ENCODE measurements around the gene TMBIM4. TPM values are rescaled to one million over a fixed set of nuclear protein-coding genes. Genes with fewer than 3 reads are reported as not detected.

The TMBIM4 gene
- total RNA-seq, 6 experiments from 2014 or later: 72.3 to 88.9 (median 77.7) TPM

GRCh38 chr12:66160704-66161103 is 9.1 kb downstream of the TMBIM4 start:
- intact Hi-C loops (cut with DNase I): no loop called here
- Histone ChIP-seq H3K9me3 (no peaks in the 10 kb centered on the region), H3K4me3 (no peak overlapping the region), H3K27ac (no peak overlapping the region), H3K4me1 (peaks cover 0 to 7% (median 0%) of the 10 kb centered on the region in 4 donors), H3K27me3 (no peaks in the 10 kb centered on the region), H3K36me3 (no peaks in the 10 kb centered on the region)
- DNase-seq: peak in 2 of 3 donors; percentile 24 to 58
- 91% methylated on average over 13 of the region's 28 CpGs for WGBS (ENCODE audit: insufficient coverage, low coverage, low lambda C conversion rate, missing lambda C conversion rate)
- ATAC-seq: no peak
- no peak for TF ChIP-seq POLR2A (IDR thresholded peaks at IDR 0.05)
- no peak for TF ChIP-seq CTCF (IDR thresholded peaks at IDR 0.05)

GRCh38 chr12:66159123-66159522 is 10.7 kb downstream of the TMBIM4 start:
- H3K27me3 ChIP-seq: no peaks in the 10 kb centered on the region
- DNase-seq: no peak
- TF ChIP-seq CTCF (IDR thresholded peaks at IDR 0.05) (no peak), POLR2A (IDR thresholded peaks at IDR 0.05) (no peak)
- H3K9me3 ChIP-seq: no peaks in the 10 kb centered on the region
- peaks cover 0 to 7% (median 0%) of the 10 kb centered on the region in 4 donors for H3K4me1 ChIP-seq
- no peak overlapping the region for H3K27ac ChIP-seq
- no peaks in the 10 kb centered on the region for H3K36me3 ChIP-seq
- no peak for ATAC-seq
- H3K4me3 ChIP-seq: no peak overlapping the region
- intact Hi-C loops (cut with DNase I): no loop called here

GRCh38 chr12:66156654-66157053 is 13.1 kb downstream of the TMBIM4 start:
- no peaks in the 10 kb centered on the region for H3K9me3 ChIP-seq
- H3K36me3 ChIP-seq: no peaks in the 10 kb centered on the region
- ATAC-seq (no peak), DNase-seq (no peak)
- H3K27me3 ChIP-seq: no peaks in the 10 kb centered on the region
- H3K4me3 ChIP-seq: no peak overlapping the region
- intact Hi-C loops (cut with DNase I): no loop called here
- TF ChIP-seq POLR2A (IDR thresholded peaks at IDR 0.05) (no peak), CTCF (IDR thresholded peaks at IDR 0.05) (no peak)
- no peak overlapping the region for H3K27ac ChIP-seq
- WGBS (ENCODE audit: insufficient coverage, low coverage, low lambda C conversion rate, missing lambda C conversion rate): 91% methylated on average over 2 of the region's 2 CpGs
- H3K4me1 ChIP-seq: no peaks in the 10 kb centered on the region

GRCh38 chr12:66154776-66155175 is 15.0 kb downstream of the TMBIM4 start:
- ATAC-seq (no peak), DNase-seq (no peak)
- H3K27ac ChIP-seq: no peak overlapping the region
- no peaks in the 10 kb centered on the region for H3K4me1 ChIP-seq
- peaks cover 0 to 3% (median 0%) of the 10 kb centered on the region in 4 donors for H3K36me3 ChIP-seq
- intact Hi-C loops (cut with DNase I): no loop called here
- no peaks in the 10 kb centered on the region for H3K9me3 ChIP-seq
- no peak for TF ChIP-seq CTCF (IDR thresholded peaks at IDR 0.05)
- TF ChIP-seq POLR2A (IDR thresholded peaks at IDR 0.05): no peak
- H3K4me3 ChIP-seq: no peak overlapping the region
- no peaks in the 10 kb centered on the region for H3K27me3 ChIP-seq

GRCh38 chr12:66152732-66153131 is 17.1 kb downstream of the TMBIM4 start:
- Histone ChIP-seq H3K36me3 (peaks cover 0 to 3% (median 0%) of the 10 kb centered on the region in 4 donors), H3K9me3 (no peaks in the 10 kb centered on the region), H3K4me3 (no peak overlapping the region), H3K4me1 (no peaks in the 10 kb centered on the region), H3K27me3 (no peaks in the 10 kb centered on the region), H3K27ac (no peak overlapping the region)
- DNase-seq (no peak), ATAC-seq (no peak)
- 88% methylated on average over 1 of the region's 1 CpG for whole genome bisulfite sequencing (ENCODE audit: insufficient coverage, low coverage, low lambda C conversion rate, missing lambda C conversion rate)
- TF ChIP-seq POLR2A (IDR thresholded peaks at IDR 0.05) (no peak), CTCF (IDR thresholded peaks at IDR 0.05) (no peak)
- intact Hi-C loops (cut with DNase I): no loop called here

Measured in right lobe of liver (tissue), 6 donors.